PC-3 (cell line): ENCODE data around the gene TMEM87B.

Experiments used
- CTCF ChIP-seq: fragments of 300-600 bp; sonication (generic); conservative IDR thresholded peaks from 2 replicates; pipeline ENCODE4 v1.5.1; 2017; ENCODE audit warnings: antibody characterized with exemption, low read depth, mild to moderate bottlenecking, low read length
- EZH2phosphoT487 ChIP-seq: fragments of 300-600 bp; sonication (generic); IDR thresholded peaks from 2 replicates; pipeline ENCODE4 v1.6.1; 2018; ENCODE audit warnings: mild to moderate bottlenecking, antibody characterized with exemption, low read length, borderline replicate concordance

- TF ChIP-seq CTCF (no peak), EZH2phosphoT487 (no peak)
These were observed 107.9 kb downstream of the TMEM87B start for GRCh38 chr2:112162956-112163355.
